ENCODE data around the gene SEMA6B. TPM values are rescaled to one million over a fixed set of nuclear protein-coding genes. Genes with fewer than 3 reads are reported as not detected.

SEMA6B gene
- total and polyA plus RNA-seq, 2 donors (not counting 1 experiment from before 2014, with no cell fraction given) = 0.42 TPM; not detected in 1

- Histone ChIP-seq H3K79me2 (ENCODE audit: control insufficient read depth, insufficient read depth, low read length) (no peaks in the 10 kb centered on the region), H4K20me1 (ENCODE audit: control insufficient read depth, insufficient read depth, low read length, poor library complexity, severe bottlenecking) (no peaks in the 10 kb centered on the region), H3K27ac (ENCODE audit: low read length in 2 of 2) (no peak overlapping the region), H3K9ac (ENCODE audit: low read length) (no peak overlapping the region), H3K4me2 (replicated peaks; ENCODE audit: low read depth, low read length, poor library complexity, severe bottlenecking) (no peak overlapping the region), H3K27me3 (replicated peaks in 1 of 4; ENCODE audit: control extremely low read depth in 1 of 4, control insufficient read depth in 3 of 4, insufficient read depth in 4 of 4, low read length in 3 of 4) (peaks cover 0 to 11% (median 2%) of the 10 kb centered on the region in 4 experiments), H3K36me3 (replicated peaks in 1 of 2; ENCODE audit: control extremely low read depth in 1 of 2, control insufficient read depth in 1 of 2, extremely low read depth in 1 of 2, insufficient read depth in 2 of 2, low read length in 1 of 2) (no peaks in the 10 kb centered on the region), H2AFZ (ENCODE audit: insufficient read depth, low read depth, low read length, poor library complexity, severe bottlenecking) (no peak overlapping the region), H3K9me3 (ENCODE audit: control extremely low read depth in 1 of 3, control insufficient read depth in 2 of 3, insufficient read depth in 1 of 3, low read length in 2 of 3) (peaks cover 0 to 14% (median 0%) of the 10 kb centered on the region in 3 donors), H3K4me3 (ENCODE audit: control extremely low read depth in 1 of 5, extremely low read depth in 1 of 5, insufficient read depth in 1 of 5, low read depth in 2 of 5, low read length in 4 of 5) (no peak overlapping the region), H3K4me1 (ENCODE audit: control insufficient read depth in 2 of 2, insufficient read depth in 2 of 2, low read length in 2 of 2) (peaks cover 0 to 4% of the 10 kb centered on the region in 2 donors)
- H3K4me1 Mint-ChIP-seq = peaks cover 3% of the 10 kb centered on the region
- no peak for TF ChIP-seq CTCF (IDR thresholded peaks at IDR 0.05)
- no peaks in the 10 kb centered on the region for H3K9me3 Mint-ChIP-seq (ENCODE audit: insufficient read depth)
- ChIA-PET CTCF (interaction anchor here (0.6 to 1.0 kb wide), 2 partner anchors 79 to 80 kb away, joined by 3 to 5 read pairs; no protein-coding TSS in a partner anchor), POLR2A (no interaction called here)
- ATAC-seq (ENCODE audit: low read depth) (no peak), DNase-seq (no peak)
- H3K4me3 Mint-ChIP-seq = no peak overlapping the region
- H3K27me3 Mint-ChIP-seq = peaks cover 9% of the 10 kb centered on the region
- intact Hi-C loops (cut with micrococcal nuclease) = loop anchor here (5.0 kb wide), 1 partner anchor 80 kb away; the partner anchor contains the start of gene TNFAIP8L1
- WGBS (ENCODE audit: insufficient coverage) = 85% methylated on average over 28 of the region's 33 CpGs
- no peak overlapping the region for H3K27ac Mint-ChIP-seq
Observed at GRCh38 chr19:4557144-4557970, 2.1 kb downstream of the SEMA6B start.

- 93% methylated on average over 17 of the region's 25 CpGs for WGBS (ENCODE audit: insufficient coverage)
- H4K20me1 ChIP-seq (ENCODE audit: control insufficient read depth, insufficient read depth, low read length, poor library complexity, severe bottlenecking) = no peaks in the 10 kb centered on the region
- Mint-ChIP-seq H3K27ac (no peak overlapping the region), H3K27me3 (peaks cover 13% of the 10 kb centered on the region), H3K4me3 (no peak overlapping the region), H3K9me3 (ENCODE audit: insufficient read depth) (no peaks in the 10 kb centered on the region), H3K4me1 (no peaks in the 10 kb centered on the region)
- H3K36me3 ChIP-seq (replicated peaks in 1 of 2; ENCODE audit: control extremely low read depth in 1 of 2, control insufficient read depth in 1 of 2, extremely low read depth in 1 of 2, insufficient read depth in 2 of 2, low read length in 1 of 2) = no peaks in the 10 kb centered on the region
- intact Hi-C loops (cut with micrococcal nuclease) = loop anchor here (5.0 kb wide), 1 partner anchor 81 kb away; the partner anchor contains the start of gene TNFAIP8L1
- CTCF ChIA-PET = interaction anchor here (0.6 to 1.0 kb wide), 2 partner anchors 79 to 81 kb away, joined by 3 to 5 read pairs; no protein-coding TSS in a partner anchor
- DNase-seq = no peak
- no peak overlapping the region for H2AFZ ChIP-seq (ENCODE audit: insufficient read depth, low read depth, low read length, poor library complexity, severe bottlenecking)
- H3K27me3 ChIP-seq (replicated peaks in 1 of 4; ENCODE audit: control extremely low read depth in 1 of 4, control insufficient read depth in 3 of 4, insufficient read depth in 4 of 4, low read length in 3 of 4) = peaks cover 0 to 11% (median 2%) of the 10 kb centered on the region in 4 experiments
- POLR2A ChIA-PET = no interaction called here
- peaks cover 0 to 4% of the 10 kb centered on the region in 2 donors for H3K4me1 ChIP-seq (ENCODE audit: control insufficient read depth in 2 of 2, insufficient read depth in 2 of 2, low read length in 2 of 2)
- ATAC-seq (ENCODE audit: low read depth) = no peak
- H3K9me3 ChIP-seq (ENCODE audit: control extremely low read depth in 1 of 3, control insufficient read depth in 2 of 3, insufficient read depth in 1 of 3, low read length in 2 of 3) = peaks cover 0 to 19% (median 0%) of the 10 kb centered on the region in 3 donors
- TF ChIP-seq EZH2 (IDR thresholded peaks at IDR 0.05; ENCODE audit: borderline replicate concordance, insufficient read depth, low read depth, low read length, poor library complexity, severe bottlenecking) = no peak
- TF ChIP-seq CTCF (IDR thresholded peaks at IDR 0.05) = no peak
- no peak overlapping the region for H3K27ac ChIP-seq (ENCODE audit: low read length in 2 of 2)
- H3K79me2 ChIP-seq (ENCODE audit: control insufficient read depth, insufficient read depth, low read length) = no peaks in the 10 kb centered on the region
- no peak overlapping the region for H3K4me3 ChIP-seq (ENCODE audit: control extremely low read depth in 1 of 5, extremely low read depth in 1 of 5, insufficient read depth in 1 of 5, low read depth in 2 of 5, low read length in 4 of 5)
- no peak overlapping the region for H3K4me2 ChIP-seq (replicated peaks; ENCODE audit: low read depth, low read length, poor library complexity, severe bottlenecking)
- H3K9ac ChIP-seq (ENCODE audit: low read length) = no peak overlapping the region
Observed at GRCh38 chr19:4556597-4557127, 2.8 kb downstream of the SEMA6B start.

Measured in B cell (primary cell).